B cell (primary cell): ENCODE data around the gene MYO18A. TPM values are rescaled to one million over a fixed set of nuclear protein-coding genes. Genes with fewer than 3 reads are reported as not detected.
A peak's percentile ranks its signal among the peaks of the same experiment; 100 is the strongest.

Experiments
- ATAC-seq: fragments of 200-7000 bp; cut with Tn5 transposase; one replicate; pipeline ENCODE4 v1.10.0; 2021; ENCODE audit warnings: low read depth, mild to moderate bottlenecking, moderate number of reproducible peaks, moderate library complexity
- CTCF ChIA-PET: fragments of 350-600 bp; sonication (Branson Sonifier 250); formaldehyde crosslinking; loops from one replicate; lab custom pipeline; 2021; ENCODE audit warnings: antibody characterized with exemption, inconsistent platforms; lab: Charles Lee
- POLR2A ChIA-PET: fragments of 350-600 bp; sonication (Branson Sonifier 250); formaldehyde crosslinking; loops from one replicate; lab custom pipeline; 2021; ENCODE audit warnings: antibody characterized with exemption; lab: Charles Lee
- DNase-seq: peaks from one replicate; pipeline ENCODE4 v3.0.0; 2013
- H2AFZ ChIP-seq: 2 replicates; pipeline ENCODE4 v1.6.1; 2012; ENCODE audit warnings: mild to moderate bottlenecking, low read depth, low read length; ENCODE audit not compliant: insufficient read depth, poor library complexity, severe bottlenecking
- H3K27ac ChIP-seq, 2 donors: 1 replicate in 1 of 2; 2 replicates in 1 of 2; pipeline ENCODE4 v1.5.1; 2012 to 2013; ENCODE audit warnings: low read length in 2 of 2, mild to moderate bottlenecking in 2 of 2, moderate library complexity in 1 of 2
- H3K27me3 ChIP-seq, 4 experiments: fragments of 200-600 bp in 1 of 4; sonication (generic) in 1 of 4; replicated peaks in 1 of 4; 1 replicate in 2 of 4; 2 replicates in 2 of 4; pipeline versions ENCODE4 v1.6.1 to v1.7.0; 2013 to 2016; ENCODE audit warnings: low read length in 3 of 4, mild to moderate bottlenecking in 2 of 4, mixed read lengths in 1 of 4, moderate library complexity in 1 of 4; ENCODE audit not compliant: insufficient read depth in 4 of 4, control insufficient read depth in 3 of 4; ENCODE audit errors: control extremely low read depth in 1 of 4
- H3K36me3 ChIP-seq, 2 experiments: replicated peaks in 1 of 2; 1 replicate in 1 of 2; 2 replicates in 1 of 2; pipeline versions ENCODE4 v1.6.1 to v1.7.1; 2013; ENCODE audit warnings: low read length in 1 of 2; ENCODE audit not compliant: insufficient read depth in 2 of 2, control insufficient read depth in 1 of 2; ENCODE audit errors: control extremely low read depth in 1 of 2, extremely low read depth in 1 of 2
- H3K4me1 ChIP-seq, 2 donors: fragments of 200-600 bp in 1 of 2; sonication (generic) in 1 of 2; 1 replicate in 1 of 2; 2 replicates in 1 of 2; pipeline versions ENCODE4 v1.5.1 to v1.6.1; 2013 to 2017; ENCODE audit warnings: low read length in 2 of 2; ENCODE audit not compliant: control insufficient read depth in 2 of 2, insufficient read depth in 2 of 2
- H3K4me2 ChIP-seq: replicated peaks from 2 replicates; pipeline ENCODE3; 2012; ENCODE audit warnings: mild to moderate bottlenecking, low read depth, low read length; ENCODE audit not compliant: poor library complexity, severe bottlenecking
- H3K4me3 ChIP-seq, 5 experiments: fragments of 200-600 bp in 1 of 5; sonication (generic) in 1 of 5; 1 replicate in 3 of 5; 2 replicates in 2 of 5; pipeline versions ENCODE4 v1.5.1 to v1.7.0; 2011 to 2016; ENCODE audit warnings: low read length in 4 of 5, mild to moderate bottlenecking in 4 of 5, low read depth in 2 of 5, control low read depth in 1 of 5, moderate library complexity in 1 of 5; ENCODE audit not compliant: insufficient read depth in 1 of 5; ENCODE audit errors: control extremely low read depth in 1 of 5, extremely low read depth in 1 of 5
- H3K79me2 ChIP-seq: fragments of 200-600 bp; sonication (generic); one replicate; pipeline ENCODE4 v1.6.0; 2016; ENCODE audit warnings: low read length; ENCODE audit not compliant: control insufficient read depth, insufficient read depth
- H3K9ac ChIP-seq: fragments of 200-600 bp; sonication (generic); 2 replicates; pipeline ENCODE4 v1.6.1; 2017; ENCODE audit warnings: mild to moderate bottlenecking, low read length, moderate library complexity
- H3K9me3 ChIP-seq, 3 donors: one replicate each; pipeline versions ENCODE4 v1.6.1 to v1.7.1; 2013; ENCODE audit warnings: low read length in 2 of 3; ENCODE audit not compliant: control insufficient read depth in 2 of 3, insufficient read depth in 1 of 3; ENCODE audit errors: control extremely low read depth in 1 of 3
- H4K20me1 ChIP-seq: 2 replicates; pipeline ENCODE4 v1.6.0; 2012; ENCODE audit warnings: mild to moderate bottlenecking, low read length; ENCODE audit not compliant: insufficient read depth, control insufficient read depth, poor library complexity, severe bottlenecking
- H3K27ac Mint-ChIP-seq: one replicate; pipeline ENCODE4 v1.8.0; 2021; ENCODE audit warnings: mixed read lengths
- H3K27me3 Mint-ChIP-seq: one replicate; pipeline ENCODE4 v1.8.0; 2021; ENCODE audit warnings: mixed read lengths
- H3K4me1 Mint-ChIP-seq: one replicate; pipeline ENCODE4 v1.8.0; 2021; ENCODE audit warnings: mixed read lengths
- H3K4me3 Mint-ChIP-seq: one replicate; pipeline ENCODE4 v1.8.0; 2021; ENCODE audit warnings: mixed read lengths
- H3K9me3 Mint-ChIP-seq: one replicate; pipeline ENCODE4 v1.8.0; 2022; ENCODE audit warnings: mixed read lengths; ENCODE audit not compliant: insufficient read depth
- CTCF ChIP-seq: fragments of 200-600 bp; IDR thresholded peaks from one replicate; pipeline ENCODE4 v1.8.0; 2022; ENCODE audit warnings: antibody characterized with exemption, mild to moderate bottlenecking
- EZH2 ChIP-seq: IDR thresholded peaks from 2 replicates; pipeline ENCODE4 v1.6.1; 2012; ENCODE audit warnings: borderline replicate concordance, low read depth, mild to moderate bottlenecking, moderate library complexity, low read length; ENCODE audit not compliant: insufficient read depth, poor library complexity, severe bottlenecking
- WGBS: methylation state at CpG from one replicate; pipeline ENCODE4 v1.1.5; 2013; ENCODE audit warnings: missing lambda C conversion rate; ENCODE audit not compliant: insufficient coverage; 5-methylcytosine and 5-hydroxymethylcytosine counted together
- intact Hi-C: fragments of 100-400 bp; cut with micrococcal nuclease; formaldehyde crosslinking; loops from one replicate; pipeline ENCODE4 v1.10.0; 2022
- polyA plus RNA-seq: library from polyadenylated mRNA; depleted of rRNA; stranded (reverse); fragments of >200 nt; gene quantifications from 2 replicates; pipeline ENCODE4 v1.2.3, GENCODE V29; 2012
- total RNA-seq, 2 donors: library from RNA; stranded (reverse); fragments of 120-200 nt in 1 of 2; gene quantifications; 1 replicate in 1 of 2; 2 replicates in 1 of 2; pipeline versions ENCODE4 v1.2.3 to v1.2.4, GENCODE V29; 2013 to 2022

The MYO18A gene
- total and polyA plus RNA-seq, 2 donors (not counting 1 experiment from before 2014, with no cell fraction given), result 72.2 to 155 TPM

- no peak overlapping the region for H3K4me3 Mint-ChIP-seq
- Histone ChIP-seq H3K36me3 (no peaks in the 10 kb centered on the region), H3K27ac (no peak overlapping the region), H3K9me3 (peaks cover 0 to 2% (median 0%) of the 10 kb centered on the region in 3 donors), H2AFZ (no peak overlapping the region), H3K9ac (no peak overlapping the region), H3K27me3 (peaks cover 0 to 5% (median 1%) of the 10 kb centered on the region in 4 experiments), H3K4me3 (no peak overlapping the region), H3K79me2 (no peaks in the 10 kb centered on the region), H4K20me1 (no peaks in the 10 kb centered on the region), H3K4me2 (peak overlapping the region; percentile 29), H3K4me1 (peaks cover 14 to 15% of the 10 kb centered on the region in 2 donors)
- POLR2A ChIA-PET, result no interaction called here
- no peaks in the 10 kb centered on the region for H3K9me3 Mint-ChIP-seq
- WGBS, result 77% methylated on average over 6 of the region's 11 CpGs
- CTCF ChIA-PET, result no interaction called here
- ATAC-seq (no peak), DNase-seq (no peak)
- peaks cover 10% of the 10 kb centered on the region for H3K27me3 Mint-ChIP-seq
- peaks cover 16% of the 10 kb centered on the region for H3K4me1 Mint-ChIP-seq
- intact Hi-C loops, result no loop called here
- no peak for TF ChIP-seq CTCF
- TF ChIP-seq EZH2, result no peak
- no peak overlapping the region for H3K27ac Mint-ChIP-seq
These were observed 138.0 kb downstream of the MYO18A start for GRCh38 chr17:29042026-29042678.

GRCh38 chr17:29041571-29041970 is 138.6 kb downstream of the MYO18A start:
- no peaks in the 10 kb centered on the region for H3K79me2 ChIP-seq
- CTCF ChIA-PET, result no interaction called here
- Mint-ChIP-seq H3K4me3 (no peak overlapping the region), H3K27me3 (peaks cover 11% of the 10 kb centered on the region), H3K9me3 (no peaks in the 10 kb centered on the region), H3K4me1 (peaks cover 16% of the 10 kb centered on the region), H3K27ac (no peak overlapping the region)
- ATAC-seq (no peak), DNase-seq (no peak)
- 100% methylated on average over 3 of the region's 6 CpGs for WGBS
- peaks cover 0 to 8% (median 3%) of the 10 kb centered on the region in 4 experiments for H3K27me3 ChIP-seq
- H3K4me3 ChIP-seq, result no peak overlapping the region
- H3K36me3 ChIP-seq, result no peaks in the 10 kb centered on the region
- H3K27ac ChIP-seq, result no peak overlapping the region
- POLR2A ChIA-PET, result no interaction called here
- no peak overlapping the region for H3K9ac ChIP-seq
- H3K9me3 ChIP-seq, result peaks cover 0 to 2% (median 0%) of the 10 kb centered on the region in 3 donors
- no peaks in the 10 kb centered on the region for H4K20me1 ChIP-seq
- peaks cover 14 to 15% of the 10 kb centered on the region in 2 donors for H3K4me1 ChIP-seq
- H2AFZ ChIP-seq, result no peak overlapping the region
- no peak overlapping the region for H3K4me2 ChIP-seq
- intact Hi-C loops, result no loop called here
- TF ChIP-seq CTCF (no peak), EZH2 (no peak)
